HEK293T (cell line): ENCODE measurements around the gene OPCML.

Experiments used
- BHLHE40 ChIP-seq: fragments of 450-650 bp; IDR thresholded peaks from 2 replicates; pipeline ENCODE4 v1.6.1; 2016; ENCODE audit warnings: mild to moderate bottlenecking, moderate library complexity, borderline replicate concordance
- FOXA1 ChIP-seq: fragments of 450-650 bp; IDR thresholded peaks from 2 replicates; pipeline ENCODE4 v1.6.1; 2016; ENCODE audit warnings: mild to moderate bottlenecking
- FOXK2 ChIP-seq: fragments of 450-650 bp; IDR thresholded peaks from 2 replicates; pipeline ENCODE4 v1.6.1; 2016; ENCODE audit warnings: mild to moderate bottlenecking
- LEF1 ChIP-seq: fragments of 450-650 bp; IDR thresholded peaks from 2 replicates; pipeline ENCODE4 v1.6.1; 2017; ENCODE audit warnings: mild to moderate bottlenecking, borderline replicate concordance
- SP1 ChIP-seq: fragments of 450-650 bp; IDR thresholded peaks from 2 replicates; pipeline ENCODE4 v1.6.1; 2017
- SUZ12 ChIP-seq: fragments of 450-650 bp; IDR thresholded peaks from 2 replicates; pipeline ENCODE4 v1.6.1; 2016; ENCODE audit warnings: mild to moderate bottlenecking
- TARDBP ChIP-seq: fragments of 450-650 bp; IDR thresholded peaks from 2 replicates; pipeline ENCODE4 v1.6.1; 2016
- ZNF384 ChIP-seq: fragments of 450-650 bp; IDR thresholded peaks from 2 replicates; pipeline ENCODE4 v1.6.1; 2016
- TF ChIP-seq, protein P1 (sequence below): fragments of 450-650 bp; IDR thresholded peaks from 2 replicates; pipeline ENCODE4 v1.6.1; 2016

DNA sequence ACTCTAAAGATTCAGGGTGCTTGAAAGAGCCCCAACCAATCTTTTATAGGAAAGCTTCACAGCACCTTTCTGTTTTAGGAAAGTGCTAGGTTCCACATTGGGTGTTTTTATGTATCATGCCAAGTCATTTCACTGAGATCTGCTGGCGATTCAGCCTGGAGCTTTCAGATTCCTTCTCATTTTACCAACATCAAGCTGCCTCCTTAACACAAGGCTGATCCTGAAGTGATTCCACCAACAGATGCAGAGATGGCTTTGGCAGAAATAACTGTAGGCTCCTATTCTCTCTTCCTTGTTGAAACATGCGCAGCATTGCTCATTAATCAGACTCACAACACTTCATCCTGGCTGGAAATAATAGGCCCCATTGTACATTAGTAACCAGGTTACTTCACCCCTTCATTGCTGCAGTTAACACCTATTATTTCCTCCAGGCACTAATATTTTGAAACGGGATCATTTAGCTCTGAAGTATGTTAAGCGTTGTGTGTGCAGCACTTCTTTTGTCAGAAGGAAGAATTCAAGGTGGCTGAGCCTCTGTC lies 89.0 kb downstream of the OPCML start:
- TF ChIP-seq SP1, result no peak
- TF ChIP-seq ZNF384, result no peak
- no peak for TF ChIP-seq FOXK2
- TF ChIP-seq, protein P1, sequence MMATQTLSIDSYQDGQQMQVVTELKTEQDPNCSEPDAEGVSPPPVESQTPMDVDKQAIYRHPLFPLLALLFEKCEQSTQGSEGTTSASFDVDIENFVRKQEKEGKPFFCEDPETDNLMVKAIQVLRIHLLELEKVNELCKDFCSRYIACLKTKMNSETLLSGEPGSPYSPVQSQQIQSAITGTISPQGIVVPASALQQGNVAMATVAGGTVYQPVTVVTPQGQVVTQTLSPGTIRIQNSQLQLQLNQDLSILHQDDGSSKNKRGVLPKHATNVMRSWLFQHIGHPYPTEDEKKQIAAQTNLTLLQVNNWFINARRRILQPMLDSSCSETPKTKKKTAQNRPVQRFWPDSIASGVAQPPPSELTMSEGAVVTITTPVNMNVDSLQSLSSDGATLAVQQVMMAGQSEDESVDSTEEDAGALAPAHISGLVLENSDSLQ, result no peak
- TF ChIP-seq FOXA1, result no peak
- no peak for TF ChIP-seq LEF1
- no peak for TF ChIP-seq SUZ12
- no peak for TF ChIP-seq TARDBP
- TF ChIP-seq BHLHE40, result no peak
